ENCODE data around the gene MARCOL. TPM values are rescaled to one million over a fixed set of nuclear protein-coding genes. Genes with fewer than 3 reads are reported as not detected.

MARCOL gene
- total and polyA plus RNA-seq, 10 of the 15 experiments (the other 5 are each of a cell fraction or from before 2014, with no cell fraction given) = 1.4 TPM; not detected in 9

DNA sequence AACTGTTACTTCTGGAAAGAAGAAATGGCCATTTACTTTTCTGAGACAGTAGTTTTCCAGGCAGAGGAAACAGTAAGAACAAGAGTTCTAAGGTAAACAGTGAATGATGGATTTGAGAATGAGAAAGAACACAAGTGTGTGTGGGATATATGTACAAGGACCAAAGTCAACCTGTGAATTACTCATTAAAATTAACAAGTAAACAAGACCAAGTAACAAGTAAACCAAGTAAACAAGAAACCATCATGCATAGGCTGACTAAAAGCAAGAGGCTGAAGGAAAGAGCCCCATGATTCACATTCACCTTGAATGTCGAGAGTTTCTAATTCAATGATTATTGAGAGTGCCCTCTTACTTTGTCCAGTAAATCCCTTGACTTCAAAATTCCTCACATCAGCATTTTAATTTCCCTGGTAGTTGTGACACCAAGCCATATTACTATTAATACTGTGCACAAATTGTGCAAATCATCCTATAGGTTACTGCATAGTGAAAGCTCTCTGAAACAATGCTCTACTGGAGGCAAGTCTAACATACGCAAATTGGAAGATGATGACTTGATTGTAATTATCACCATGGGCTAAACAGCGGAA lies 9.8 kb upstream of the MARCOL start:
- ChIA-PET CTCF (no interaction called here), POLR2A (no interaction called here), SMC1A (ENCODE audit: uncharacterized antibody, unreplicated experiment) (interaction anchor here (0.5 kb wide), 1 partner anchor 663 kb away, joined by 3 read pairs; no protein-coding TSS in a partner anchor), RAD21 (ENCODE audit: unreplicated experiment) (no interaction called here)
- Histone ChIP-seq H3K36me3 (ENCODE audit: control insufficient read depth in 2 of 2, insufficient read depth in 2 of 2, low read length in 1 of 2) (no peaks in the 10 kb centered on the region), H3K4me2 (ENCODE audit: control insufficient read depth, insufficient read depth) (no peak overlapping the region), H3K4me3 (no peak overlapping the region), H3K79me2 (ENCODE audit: control insufficient read depth, insufficient read depth, low read length) (no peaks in the 10 kb centered on the region), H3K4me1 (ENCODE audit: control insufficient read depth, insufficient read depth, low read length) (no peaks in the 10 kb centered on the region), H3K9me3 (replicated peaks; ENCODE audit: control insufficient read depth, insufficient read depth, low read length) (no peaks in the 10 kb centered on the region), H3K27ac (ENCODE audit: control insufficient read depth, insufficient read depth) (no peak overlapping the region), H3K9ac (ENCODE audit: control insufficient read depth, insufficient read depth, low read length) (no peak overlapping the region), H4K20me1 (ENCODE audit: control insufficient read depth, insufficient read depth) (no peaks in the 10 kb centered on the region), H3K27me3 (replicated peaks in 1 of 2; ENCODE audit: control insufficient read depth in 2 of 2, insufficient read depth in 2 of 2, low read length in 1 of 2) (no peaks in the 10 kb centered on the region), H2AFZ (ENCODE audit: control insufficient read depth, low read depth, low read length) (no peak overlapping the region)
- intact Hi-C loops (cut with micrococcal nuclease; ENCODE audit: unreplicated experiment) (no loop called here), in situ Hi-C loops (cut with MboI) (no loop called here)
- ATAC-seq = no peak
- no peak for TF ChIP-seq RELA (IDR thresholded peaks at IDR 0.05; ENCODE audit: borderline replicate concordance, partially characterized antibody)
- no peak for TF ChIP-seq SREBF2 (IDR thresholded peaks at IDR 0.05; ENCODE audit: low read length)
- TF ChIP-seq EP300 (IDR thresholded peaks at IDR 0.05; ENCODE audit: borderline replicate concordance in 1 of 2, control insufficient read depth in 1 of 2, low read depth in 2 of 2, low read length in 2 of 2) = no peak
- TF ChIP-seq, protein P1, sequence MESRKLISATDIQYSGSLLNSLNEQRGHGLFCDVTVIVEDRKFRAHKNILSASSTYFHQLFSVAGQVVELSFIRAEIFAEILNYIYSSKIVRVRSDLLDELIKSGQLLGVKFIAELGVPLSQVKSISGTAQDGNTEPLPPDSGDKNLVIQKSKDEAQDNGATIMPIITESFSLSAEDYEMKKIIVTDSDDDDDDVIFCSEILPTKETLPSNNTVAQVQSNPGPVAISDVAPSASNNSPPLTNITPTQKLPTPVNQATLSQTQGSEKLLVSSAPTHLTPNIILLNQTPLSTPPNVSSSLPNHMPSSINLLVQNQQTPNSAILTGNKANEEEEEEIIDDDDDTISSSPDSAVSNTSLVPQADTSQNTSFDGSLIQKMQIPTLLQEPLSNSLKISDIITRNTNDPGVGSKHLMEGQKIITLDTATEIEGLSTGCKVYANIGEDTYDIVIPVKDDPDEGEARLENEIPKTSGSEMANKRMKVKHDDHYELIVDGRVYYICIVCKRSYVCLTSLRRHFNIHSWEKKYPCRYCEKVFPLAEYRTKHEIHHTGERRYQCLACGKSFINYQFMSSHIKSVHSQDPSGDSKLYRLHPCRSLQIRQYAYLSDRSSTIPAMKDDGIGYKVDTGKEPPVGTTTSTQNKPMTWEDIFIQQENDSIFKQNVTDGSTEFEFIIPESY (IDR thresholded peaks at IDR 0.05) = no peak
- no peak for TF ChIP-seq YBX1 (IDR thresholded peaks at IDR 0.05)
- no peak for TF ChIP-seq IKZF1 (conservative IDR thresholded peaks at IDR 0.05)
- TF ChIP-seq CREB1 (IDR thresholded peaks at IDR 0.05; ENCODE audit: low read depth) = no peak
- TF ChIP-seq TCF12 (IDR thresholded peaks at IDR 0.05; ENCODE audit: low read depth, low read length) = no peak
- no peak for TF ChIP-seq PML (IDR thresholded peaks at IDR 0.05; ENCODE audit: low read length)
- TF ChIP-seq SRF (IDR thresholded peaks at IDR 0.05; ENCODE audit: low read depth in 2 of 2, low read length in 2 of 2) = no peak
- TF ChIP-seq, protein P2, sequence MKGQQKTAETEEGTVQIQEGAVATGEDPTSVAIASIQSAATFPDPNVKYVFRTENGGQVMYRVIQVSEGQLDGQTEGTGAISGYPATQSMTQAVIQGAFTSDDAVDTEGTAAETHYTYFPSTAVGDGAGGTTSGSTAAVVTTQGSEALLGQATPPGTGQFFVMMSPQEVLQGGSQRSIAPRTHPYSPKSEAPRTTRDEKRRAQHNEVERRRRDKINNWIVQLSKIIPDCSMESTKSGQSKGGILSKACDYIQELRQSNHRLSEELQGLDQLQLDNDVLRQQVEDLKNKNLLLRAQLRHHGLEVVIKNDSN (IDR thresholded peaks at IDR 0.05; ENCODE audit: borderline replicate concordance, extremely low read length, insufficient read depth, low read depth, low read length) = no peak
- no peak for TF ChIP-seq SUPT20H (IDR thresholded peaks at IDR 0.05; ENCODE audit: borderline replicate concordance, control insufficient read depth, low read depth, low read length)
- no peak for TF ChIP-seq BMI1 (IDR thresholded peaks at IDR 0.05; ENCODE audit: borderline replicate concordance)
- TF ChIP-seq EGR1 (IDR thresholded peaks at IDR 0.05; ENCODE audit: borderline replicate concordance in 1 of 2, low read depth in 2 of 2, low read length in 2 of 2) = no peak
- no peak for TF ChIP-seq FOXM1 (IDR thresholded peaks at IDR 0.05; ENCODE audit: low read depth, low read length)
- TF ChIP-seq ZBED1 (IDR thresholded peaks at IDR 0.05; ENCODE audit: borderline replicate concordance) = no peak
- TF ChIP-seq CREM (IDR thresholded peaks at IDR 0.05; ENCODE audit: low read depth) = no peak
- TF ChIP-seq, protein P3, sequence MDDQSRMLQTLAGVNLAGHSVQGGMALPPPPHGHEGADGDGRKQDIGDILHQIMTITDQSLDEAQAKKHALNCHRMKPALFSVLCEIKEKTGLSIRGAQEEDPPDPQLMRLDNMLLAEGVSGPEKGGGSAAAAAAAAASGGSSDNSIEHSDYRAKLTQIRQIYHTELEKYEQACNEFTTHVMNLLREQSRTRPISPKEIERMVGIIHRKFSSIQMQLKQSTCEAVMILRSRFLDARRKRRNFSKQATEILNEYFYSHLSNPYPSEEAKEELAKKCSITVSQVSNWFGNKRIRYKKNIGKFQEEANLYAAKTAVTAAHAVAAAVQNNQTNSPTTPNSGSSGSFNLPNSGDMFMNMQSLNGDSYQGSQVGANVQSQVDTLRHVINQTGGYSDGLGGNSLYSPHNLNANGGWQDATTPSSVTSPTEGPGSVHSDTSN (IDR thresholded peaks at IDR 0.05; ENCODE audit: insufficient replicate concordance, low read depth, low read length) = no peak
- no TSS peak for BruUV-seq (replicated peaks)
- FAIRE-seq = no peak
- DNase-seq (ENCODE audit: low read depth, low spot score) = no peak
- 49% methylated on average over 3 of the region's 3 CpGs for WGBS (ENCODE audit: insufficient coverage, insufficient replicate concordance, low lambda C conversion rate, missing lambda C conversion rate)

All from GM12878 (cell line).